ENCODE results near the gene PRDM2.

The PRDM2 gene

DNA sequence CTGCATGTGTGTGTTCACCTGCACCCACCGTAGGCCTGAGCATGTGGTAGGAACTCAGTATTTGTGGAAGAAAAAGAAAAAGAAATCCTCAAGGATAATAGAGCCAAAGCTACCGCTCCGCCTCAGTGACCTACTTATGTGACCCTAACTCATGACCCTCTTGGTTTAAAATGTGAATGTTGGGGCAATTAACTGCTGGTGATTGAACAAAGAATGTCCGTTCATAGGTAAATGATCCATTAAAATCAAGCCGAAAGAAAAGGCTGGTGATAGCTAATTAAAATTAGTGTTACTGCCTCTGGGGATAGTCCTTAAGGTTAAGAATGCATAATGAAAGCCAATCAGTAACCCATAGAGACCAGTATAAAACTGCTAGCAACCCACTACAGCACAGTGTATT, 98.1 kb downstream of the PRDM2 start:
- POLR2A ChIA-PET (ENCODE audit: low non-redundant PET) = no interaction called here

DNA sequence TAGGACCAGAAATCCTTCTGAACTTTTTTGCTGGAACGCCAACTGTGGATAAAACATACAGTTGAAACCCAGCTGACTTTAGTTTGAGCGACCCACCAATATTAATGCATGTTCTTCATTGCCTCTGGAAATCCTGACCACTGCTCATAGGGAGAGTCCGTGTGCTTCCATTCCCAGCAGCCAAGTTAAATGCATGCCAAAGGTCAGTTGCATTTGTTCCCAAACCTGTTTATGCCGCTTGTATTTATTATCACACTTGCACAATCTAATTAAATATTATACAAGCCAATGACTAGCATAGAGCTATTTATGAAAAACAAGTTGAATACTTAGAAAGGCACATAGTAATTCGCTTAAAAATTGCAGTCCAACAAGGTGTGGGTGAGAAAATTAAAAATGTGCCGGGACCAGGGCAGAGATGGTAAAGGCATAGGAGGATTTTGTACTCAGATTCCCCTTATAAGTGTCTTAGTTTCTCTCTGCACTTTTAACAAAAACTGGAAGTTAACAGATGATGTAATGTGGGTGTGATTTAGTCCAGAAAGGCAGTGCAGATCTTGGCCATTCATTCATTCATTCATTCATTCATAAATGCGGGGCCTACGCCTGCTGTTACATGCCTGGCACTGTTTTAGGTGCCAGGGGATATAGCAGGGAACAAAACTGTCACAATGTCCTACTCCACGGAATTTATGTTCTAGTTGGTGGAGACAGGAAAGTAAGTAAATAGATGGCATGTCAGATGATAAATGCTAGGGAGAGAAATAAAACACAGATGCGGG, 99.7 kb downstream of the PRDM2 start:
- ChIA-PET POLR2A (ENCODE audit: low non-redundant PET) (no interaction called here), CTCF (interaction anchor here (0.7 kb wide), 1 partner anchor 126 kb away, joined by 5 read pairs; no protein-coding TSS in a partner anchor)
- DNase-seq (ENCODE audit: low spot score) = no peak
- TF ChIP-seq, protein P1, sequence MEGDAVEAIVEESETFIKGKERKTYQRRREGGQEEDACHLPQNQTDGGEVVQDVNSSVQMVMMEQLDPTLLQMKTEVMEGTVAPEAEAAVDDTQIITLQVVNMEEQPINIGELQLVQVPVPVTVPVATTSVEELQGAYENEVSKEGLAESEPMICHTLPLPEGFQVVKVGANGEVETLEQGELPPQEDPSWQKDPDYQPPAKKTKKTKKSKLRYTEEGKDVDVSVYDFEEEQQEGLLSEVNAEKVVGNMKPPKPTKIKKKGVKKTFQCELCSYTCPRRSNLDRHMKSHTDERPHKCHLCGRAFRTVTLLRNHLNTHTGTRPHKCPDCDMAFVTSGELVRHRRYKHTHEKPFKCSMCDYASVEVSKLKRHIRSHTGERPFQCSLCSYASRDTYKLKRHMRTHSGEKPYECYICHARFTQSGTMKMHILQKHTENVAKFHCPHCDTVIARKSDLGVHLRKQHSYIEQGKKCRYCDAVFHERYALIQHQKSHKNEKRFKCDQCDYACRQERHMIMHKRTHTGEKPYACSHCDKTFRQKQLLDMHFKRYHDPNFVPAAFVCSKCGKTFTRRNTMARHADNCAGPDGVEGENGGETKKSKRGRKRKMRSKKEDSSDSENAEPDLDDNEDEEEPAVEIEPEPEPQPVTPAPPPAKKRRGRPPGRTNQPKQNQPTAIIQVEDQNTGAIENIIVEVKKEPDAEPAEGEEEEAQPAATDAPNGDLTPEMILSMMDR (conservative IDR thresholded peaks at IDR 0.05; ENCODE audit: low read depth) = no peak
- peak overlapping the region; percentile 86; the same call in 1 of the 2 replicates for H3K27ac ChIP-seq

More for the DNA sequence above, 98.1 kb downstream of the PRDM2 start:
- no peak overlapping the region for H3K27ac ChIP-seq
- TF ChIP-seq, protein P1 (conservative IDR thresholded peaks at IDR 0.05; ENCODE audit: low read depth) = no peak
- CTCF ChIA-PET = interaction anchor here (0.7 kb wide), 1 partner anchor 21 kb away, joined by 3 read pairs; no protein-coding TSS in a partner anchor
- no peak for DNase-seq (ENCODE audit: low spot score)

DNA sequence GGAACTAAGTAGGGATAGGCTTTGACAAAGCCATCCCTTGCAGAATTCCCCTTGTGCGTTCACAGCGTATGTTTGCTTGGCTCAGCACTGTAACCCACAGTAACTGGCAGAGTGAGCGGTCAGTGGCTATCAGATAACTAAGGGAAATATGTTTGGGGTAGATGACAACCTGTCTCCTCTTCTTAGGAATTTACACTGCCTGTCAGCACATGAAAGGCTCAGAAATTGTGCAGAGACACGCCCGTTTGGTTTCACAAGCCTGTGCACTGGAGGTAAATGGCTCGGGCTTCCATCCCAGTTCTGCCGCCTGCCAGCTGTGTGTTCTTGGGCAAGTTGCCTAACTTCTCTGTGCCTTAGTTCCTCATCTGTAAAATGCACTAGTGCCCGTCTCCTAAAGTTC, 101.2 kb downstream of the PRDM2 start:
- peak; percentile 77 for DNase-seq (ENCODE audit: low spot score)
- TF ChIP-seq, protein P1 (conservative IDR thresholded peaks at IDR 0.05; ENCODE audit: low read depth) = no peak
- ChIA-PET CTCF (interaction anchor here (0.6 to 1.2 kb wide), 2 partner anchors 43 to 102 kb away, joined by 4 to 8 read pairs; no protein-coding TSS in a partner anchor), POLR2A (ENCODE audit: low non-redundant PET) (no interaction called here)
- H3K27ac ChIP-seq = peak overlapping the region; percentile 86

DNA sequence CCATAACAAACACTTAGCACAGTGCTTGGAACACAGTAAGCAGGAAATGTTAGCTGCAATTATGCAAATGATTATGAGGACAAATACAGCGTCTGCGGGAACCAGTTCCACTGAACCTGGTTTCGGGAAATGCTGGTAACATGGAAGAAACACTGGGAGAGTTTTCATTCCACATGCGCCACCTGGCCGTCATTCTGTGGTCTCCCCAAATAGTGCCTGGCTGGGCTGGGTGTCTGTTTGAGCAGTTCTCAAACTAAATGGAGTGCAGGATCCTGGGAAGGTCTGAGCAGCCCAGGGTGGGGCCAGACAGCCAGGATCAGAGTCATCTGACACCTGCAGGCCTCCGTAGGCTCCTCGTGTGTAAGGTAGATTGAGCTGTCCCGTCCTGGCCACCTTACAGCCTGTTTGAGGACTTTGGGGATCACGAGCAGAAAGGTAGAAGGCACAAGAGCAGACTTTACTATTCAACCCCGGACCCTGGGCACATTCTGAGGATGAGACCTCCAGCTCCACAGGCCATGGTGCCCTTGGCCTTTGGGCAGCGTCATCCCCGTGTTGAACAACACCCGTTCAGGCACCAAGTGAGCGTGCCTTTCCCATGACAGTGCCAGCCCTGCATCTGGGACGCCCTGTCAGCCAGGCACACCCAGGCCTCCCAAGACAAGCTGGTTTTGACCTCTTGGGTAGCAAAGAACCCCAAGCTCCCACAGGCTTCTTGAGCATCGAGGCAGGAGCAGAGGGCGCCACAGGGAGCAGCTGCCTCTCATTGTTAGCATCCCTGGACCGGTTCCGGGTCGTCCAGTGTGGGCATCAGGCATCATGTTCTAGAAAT, 101.9 kb downstream of the PRDM2 start:
- no peak for DNase-seq (ENCODE audit: low spot score)
- CTCF ChIA-PET = interaction anchor here (0.5 to 1.2 kb wide), 2 partner anchors 44 to 50 kb away, joined by 3 to 8 read pairs; no protein-coding TSS in a partner anchor
- H3K27ac ChIP-seq = peak overlapping the region; percentile 86
- POLR2A ChIA-PET (ENCODE audit: low non-redundant PET) = interaction anchor here (0.7 kb wide), 1 partner anchor 52 kb away, joined by 3 read pairs; no protein-coding TSS in a partner anchor
- TF ChIP-seq, protein P1 (conservative IDR thresholded peaks at IDR 0.05; ENCODE audit: low read depth) = no peak

DNA sequence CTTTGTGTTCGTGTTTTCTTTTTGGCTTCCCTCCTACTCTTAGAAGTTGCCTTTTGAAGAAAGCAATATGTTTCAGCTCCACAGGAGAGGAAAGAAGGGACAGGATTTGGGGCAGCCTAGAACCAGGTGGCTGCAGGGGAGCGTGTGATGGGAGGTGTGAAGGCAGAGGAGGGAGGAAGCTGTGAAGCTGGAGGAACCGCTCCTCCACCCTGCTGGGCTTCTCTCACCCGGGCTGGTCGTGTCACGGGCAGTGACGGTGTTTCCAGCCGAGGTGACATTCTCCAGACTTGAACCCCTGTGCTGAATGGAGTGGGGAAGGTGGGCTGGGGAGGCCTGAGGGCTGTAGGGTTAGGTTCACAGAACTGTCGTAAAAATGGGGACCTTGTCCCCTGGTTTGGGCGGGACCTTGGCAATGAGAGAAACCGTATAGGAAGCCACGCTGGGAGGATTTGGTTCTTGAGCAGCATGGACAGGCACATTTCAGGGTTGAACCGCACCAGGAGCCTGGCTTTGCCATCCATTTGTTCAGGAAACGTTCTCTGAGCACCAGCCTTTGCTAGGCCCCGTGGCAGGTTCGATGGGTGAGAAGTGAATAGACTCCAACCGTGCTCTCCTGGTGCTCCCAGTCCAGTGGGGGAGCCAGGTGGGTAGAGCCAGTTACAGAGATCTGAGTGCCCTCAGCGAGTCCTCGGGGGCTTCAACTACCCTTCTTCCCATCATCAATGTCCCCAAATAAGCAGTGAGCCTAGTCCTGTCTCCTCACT, 103.0 kb downstream of the PRDM2 start:
- no peak for DNase-seq (ENCODE audit: low spot score)
- ChIA-PET POLR2A (ENCODE audit: low non-redundant PET) (no interaction called here), CTCF (no interaction called here)
- no peak overlapping the region for H3K27ac ChIP-seq
- TF ChIP-seq, protein P1 (conservative IDR thresholded peaks at IDR 0.05; ENCODE audit: low read depth) = no peak
